ENCODE data around the gene CFAP20DC. TPM values are rescaled to one million over a fixed set of nuclear protein-coding genes. Genes with fewer than 3 reads are reported as not detected.
"Not testable (repeated sequence)": the region's sequence is repeated elsewhere in the genome, so short reads cannot be mapped to it uniquely, and the experiment has no call there.

Gene CFAP20DC
- total RNA-seq, 2 experiments from 2014 or later = 1.0 to 1.4 TPM

DNA sequence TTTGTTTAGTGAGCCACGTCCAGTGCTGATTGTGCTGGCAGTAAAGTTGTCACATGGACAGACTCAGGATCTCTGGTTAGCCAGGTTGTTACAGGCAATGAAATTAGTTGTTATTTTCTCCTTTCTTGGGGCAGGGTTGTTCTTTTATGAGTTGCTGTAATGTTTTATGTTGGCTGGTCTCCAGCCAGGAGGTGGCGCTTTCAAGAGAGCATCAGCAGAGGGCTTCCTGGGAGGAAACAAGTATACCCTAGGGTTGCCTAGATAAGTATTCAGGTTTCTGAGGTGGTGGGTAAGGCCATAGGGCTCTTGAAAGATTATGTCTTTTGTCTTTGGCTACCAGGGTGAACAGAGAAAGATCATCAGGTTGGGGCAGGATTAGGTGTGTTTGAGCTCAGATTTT lies 14.5 kb upstream of the CFAP20DC start:
- peaks cover 39% of the 10 kb centered on the region for H3K27me3 Mint-ChIP-seq
- H3K4me1 Mint-ChIP-seq = no peaks in the 10 kb centered on the region
- H3K9me3 Mint-ChIP-seq (ENCODE audit: low read depth) = peaks cover 2% of the 10 kb centered on the region
- H3K36me3 Mint-ChIP-seq = no peaks in the 10 kb centered on the region
- DNase-seq = no peak
- CTCF ChIA-PET = no interaction called here
- no peak overlapping the region for H3K27ac Mint-ChIP-seq
- ATAC-seq = no peak
- no peak overlapping the region for H3K4me3 Mint-ChIP-seq

GRCh38 chr3:59056706-59057105 lies 6.9 kb upstream of the CFAP20DC start:
- DNase-seq = no peak
- CTCF ChIA-PET = no interaction called here
- no peaks in the 10 kb centered on the region for H3K9me3 Mint-ChIP-seq (ENCODE audit: low read depth)
- H3K27ac Mint-ChIP-seq = no peak overlapping the region
- no peaks in the 10 kb centered on the region for H3K36me3 Mint-ChIP-seq
- H3K27me3 Mint-ChIP-seq = peaks cover 26% of the 10 kb centered on the region
- no peaks in the 10 kb centered on the region for H3K4me1 Mint-ChIP-seq
- ATAC-seq = no peak
- no peak overlapping the region for H3K4me3 Mint-ChIP-seq

- Mint-ChIP-seq H3K4me1 (peaks cover 10% of the 10 kb centered on the region), H3K27me3 (peaks cover 8% of the 10 kb centered on the region), H3K36me3 (no peaks in the 10 kb centered on the region), H3K9me3 (ENCODE audit: low read depth) (no peaks in the 10 kb centered on the region), H3K4me3 (no peak overlapping the region), H3K27ac (no peak overlapping the region)
- CTCF ChIA-PET = interaction anchor here (1.0 to 4.0 kb wide), 11 partner anchors 9 to 413 kb away, joined by 3 to 20 read pairs (median 4); no protein-coding TSS in a partner anchor
- DNase-seq = no peak
- ATAC-seq = no peak
Observed at GRCh38 chr3:59052803-59053411, 3.1 kb upstream of the CFAP20DC start.

- H3K4me3 Mint-ChIP-seq; ATAC-seq; H3K27ac Mint-ChIP-seq; H3K9me3 Mint-ChIP-seq (ENCODE audit: low read depth); H3K27me3 Mint-ChIP-seq; H3K36me3 Mint-ChIP-seq; DNase-seq: not testable (repeated sequence)
- CTCF ChIA-PET = interaction anchor here (1.4 to 4.0 kb wide), 2 partner anchors 56 to 411 kb away, joined by 4 to 20 read pairs; no protein-coding TSS in a partner anchor
- peaks cover 10% of the 10 kb centered on the region for H3K4me1 Mint-ChIP-seq
Observed at GRCh38 chr3:59050811-59051414, 1.1 kb upstream of the CFAP20DC start.

DNA sequence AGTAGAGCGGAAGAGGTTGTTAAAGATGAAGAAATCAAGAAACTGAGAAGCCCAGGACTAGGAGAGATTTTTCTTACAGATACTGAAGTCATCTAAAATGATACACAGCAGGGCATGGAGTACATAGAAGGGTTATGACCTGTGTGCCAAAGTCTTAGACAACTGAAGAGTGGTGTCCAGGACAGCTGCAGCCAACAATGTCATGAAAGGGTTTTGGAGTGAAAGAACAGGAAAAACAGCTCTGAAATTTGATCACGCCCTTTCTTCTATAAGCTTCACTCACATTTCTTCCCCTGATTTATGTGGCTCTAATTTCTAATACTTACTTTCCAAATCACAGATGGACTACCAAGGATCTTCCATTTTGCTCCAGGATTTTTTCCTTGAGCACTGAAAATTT lies 3.0 kb downstream of the CFAP20DC start:
- H3K4me1 Mint-ChIP-seq = peaks cover 10% of the 10 kb centered on the region
- H3K36me3 Mint-ChIP-seq = no peaks in the 10 kb centered on the region
- no peaks in the 10 kb centered on the region for H3K9me3 Mint-ChIP-seq (ENCODE audit: low read depth)
- no peak overlapping the region for H3K4me3 Mint-ChIP-seq
- CTCF ChIA-PET = no interaction called here
- ATAC-seq (no peak), DNase-seq (no peak)
- peaks cover 6% of the 10 kb centered on the region for H3K27me3 Mint-ChIP-seq
- H3K27ac Mint-ChIP-seq = no peak overlapping the region

- H3K4me1 Mint-ChIP-seq = no peaks in the 10 kb centered on the region
- no peaks in the 10 kb centered on the region for H3K36me3 Mint-ChIP-seq
- H3K4me3 Mint-ChIP-seq = no peak overlapping the region
- H3K9me3 Mint-ChIP-seq (ENCODE audit: low read depth) = no peaks in the 10 kb centered on the region
- CTCF ChIA-PET = no interaction called here
- ATAC-seq (no peak), DNase-seq (no peak)
- H3K27ac Mint-ChIP-seq = no peak overlapping the region
- H3K27me3 Mint-ChIP-seq = peaks cover 6% of the 10 kb centered on the region
Observed at GRCh38 chr3:59043391-59043790, 6.4 kb downstream of the CFAP20DC start.

- H3K9me3 Mint-ChIP-seq (ENCODE audit: low read depth) = no peaks in the 10 kb centered on the region
- H3K4me1 Mint-ChIP-seq = no peaks in the 10 kb centered on the region
- DNase-seq (no peak), ATAC-seq (no peak)
- H3K27ac Mint-ChIP-seq = no peak overlapping the region
- H3K36me3 Mint-ChIP-seq = no peaks in the 10 kb centered on the region
- no peak overlapping the region for H3K4me3 Mint-ChIP-seq
- peaks cover 3% of the 10 kb centered on the region for H3K27me3 Mint-ChIP-seq
- CTCF ChIA-PET = no interaction called here
Observed at GRCh38 chr3:59040902-59041301, 8.9 kb downstream of the CFAP20DC start.

DNA sequence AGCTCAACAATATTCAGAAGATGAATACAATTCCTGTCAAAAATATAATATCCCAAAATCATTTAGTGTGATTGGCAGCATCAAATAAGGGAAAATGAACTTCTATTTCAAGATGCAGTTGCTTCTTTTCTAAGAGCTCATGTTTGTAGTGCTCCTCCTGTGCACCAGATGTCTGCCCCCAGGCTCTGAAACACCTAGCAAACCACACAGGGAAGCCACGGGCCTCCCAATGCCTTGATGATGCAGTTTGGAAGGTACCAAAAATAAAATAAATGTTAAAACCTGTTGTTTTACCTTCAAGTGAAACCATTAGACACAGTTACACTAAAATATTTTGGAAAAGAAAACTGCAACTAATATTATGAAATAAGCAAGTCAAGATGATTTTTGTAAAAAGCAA lies 22.2 kb downstream of the CFAP20DC start:
- CTCF ChIA-PET = no interaction called here
- Mint-ChIP-seq H3K9me3 (ENCODE audit: low read depth) (no peaks in the 10 kb centered on the region), H3K27ac (no peak overlapping the region), H3K4me3 (no peak overlapping the region), H3K4me1 (no peaks in the 10 kb centered on the region), H3K27me3 (peaks cover 9% of the 10 kb centered on the region), H3K36me3 (no peaks in the 10 kb centered on the region)
- ATAC-seq (no peak), DNase-seq (no peak)

GRCh38 chr3:59023612-59024011 lies 26.2 kb downstream of the CFAP20DC start:
- CTCF ChIA-PET = no interaction called here
- H3K4me1 Mint-ChIP-seq = no peaks in the 10 kb centered on the region
- no peak overlapping the region for H3K27ac Mint-ChIP-seq
- H3K36me3 Mint-ChIP-seq = no peaks in the 10 kb centered on the region
- DNase-seq = no peak
- peaks cover 9% of the 10 kb centered on the region for H3K27me3 Mint-ChIP-seq
- H3K9me3 Mint-ChIP-seq (ENCODE audit: low read depth) = no peaks in the 10 kb centered on the region
- no peak for ATAC-seq
- H3K4me3 Mint-ChIP-seq = no peak overlapping the region

DNA sequence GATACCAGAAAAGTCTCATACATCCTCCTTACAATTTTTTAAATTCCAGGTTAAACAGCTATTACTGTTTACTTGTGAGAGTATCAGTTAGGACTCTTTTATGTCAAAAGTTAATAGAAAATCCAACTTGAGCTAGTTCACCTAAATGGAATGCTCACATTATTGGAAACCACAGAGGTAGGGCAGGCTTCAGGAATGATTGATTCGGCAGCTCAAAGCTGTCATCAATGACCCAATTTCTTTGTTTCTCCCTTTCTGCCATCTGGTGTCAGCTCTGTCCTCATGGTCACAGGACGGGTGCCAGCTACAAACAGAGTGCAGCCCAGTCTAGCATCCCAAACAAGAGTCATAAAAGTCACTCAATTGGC lies 32.2 kb downstream of the CFAP20DC start:
- Mint-ChIP-seq H3K36me3 (no peaks in the 10 kb centered on the region), H3K4me3 (no peak overlapping the region), H3K9me3 (ENCODE audit: low read depth) (no peaks in the 10 kb centered on the region), H3K27ac (no peak overlapping the region), H3K27me3 (no peaks in the 10 kb centered on the region), H3K4me1 (no peaks in the 10 kb centered on the region)
- DNase-seq = no peak
- CTCF ChIA-PET = no interaction called here
- ATAC-seq = no peak

DNA sequence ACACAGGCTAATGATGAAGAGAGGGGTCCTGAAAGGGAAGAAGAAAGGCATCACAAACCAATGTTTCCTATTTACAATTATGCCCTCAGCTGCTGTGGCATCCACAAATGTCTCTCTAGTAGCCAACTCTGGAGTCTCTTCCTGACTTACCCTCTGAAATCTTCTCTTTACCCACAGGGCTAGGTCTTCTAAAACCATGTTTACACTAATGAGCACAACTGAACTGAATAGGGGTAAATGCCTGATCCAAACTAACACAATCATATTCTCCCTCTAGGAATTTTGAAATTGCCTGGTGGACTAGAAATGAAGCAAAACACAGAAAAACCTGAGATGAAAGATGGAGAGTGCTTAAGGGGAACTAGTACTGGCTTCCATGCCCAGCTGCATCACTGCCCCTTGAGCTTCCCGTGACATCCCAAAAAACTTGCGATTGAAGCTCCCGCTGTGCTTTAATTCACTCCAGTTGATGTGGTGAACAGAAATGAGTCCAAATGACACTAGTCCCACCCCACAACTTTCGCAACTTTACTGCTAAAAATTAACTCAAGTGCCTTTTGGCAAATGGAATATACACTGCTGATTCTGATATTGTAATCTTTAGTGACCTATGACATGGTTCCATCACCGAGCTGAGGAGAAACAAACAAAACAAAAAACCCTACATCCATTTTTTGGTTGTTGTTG lies 32.8 kb downstream of the CFAP20DC start:
- Mint-ChIP-seq H3K36me3 (no peaks in the 10 kb centered on the region), H3K27me3 (no peaks in the 10 kb centered on the region), H3K4me1 (no peaks in the 10 kb centered on the region), H3K4me3 (no peak overlapping the region), H3K27ac (no peak overlapping the region), H3K9me3 (ENCODE audit: low read depth) (no peaks in the 10 kb centered on the region)
- CTCF ChIA-PET = no interaction called here
- DNase-seq (no peak), ATAC-seq (no peak)

- ATAC-seq = no peak
Observed at GRCh38 chr3:59013611-59014010, 36.2 kb downstream of the CFAP20DC start.

DNA sequence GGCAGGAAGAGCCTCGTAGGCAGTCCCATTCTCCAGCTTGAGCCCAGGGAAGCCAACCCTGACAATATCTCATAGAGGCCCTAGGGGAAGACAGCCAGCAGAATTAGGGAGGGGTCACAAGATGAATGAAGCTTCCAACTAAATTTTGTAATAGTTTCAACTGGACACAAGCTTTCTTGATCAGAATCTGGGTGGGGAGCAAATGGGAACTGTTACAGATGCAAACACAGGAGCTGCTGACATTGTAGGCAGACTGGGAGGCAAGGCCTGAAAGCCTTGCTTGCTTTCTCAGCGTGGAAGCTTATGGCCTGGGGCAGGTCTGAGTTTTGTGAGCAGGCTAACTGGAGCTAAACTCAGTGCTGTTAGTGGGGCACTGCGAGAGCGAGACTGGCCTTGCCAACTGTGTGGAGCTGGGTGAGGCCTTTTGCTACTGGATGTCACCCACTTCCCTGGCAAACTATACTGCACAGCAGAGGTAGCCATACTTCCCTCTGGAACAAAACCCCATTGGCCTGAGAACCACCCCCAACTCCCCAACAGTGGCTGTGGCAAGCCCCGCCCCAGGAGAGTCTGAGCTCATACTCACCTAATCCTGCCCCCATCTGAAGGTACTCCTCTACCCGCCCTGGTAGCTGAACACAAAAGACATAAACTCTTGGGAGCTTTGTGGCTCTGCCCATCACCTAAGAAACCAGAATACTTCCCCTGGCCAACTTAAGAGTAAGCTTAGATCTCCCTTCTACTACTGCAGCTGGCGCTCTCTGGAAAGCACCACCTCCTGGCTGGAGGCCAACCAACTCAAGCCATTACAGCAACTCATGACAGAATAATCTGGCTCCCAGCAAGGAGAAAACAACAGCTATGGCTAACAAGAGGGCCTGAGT lies 42.9 kb downstream of the CFAP20DC start:
- ATAC-seq (no peak), DNase-seq (no peak)
- Mint-ChIP-seq H3K4me1 (no peaks in the 10 kb centered on the region), H3K4me3 (no peak overlapping the region), H3K9me3 (ENCODE audit: low read depth) (peaks cover 2% of the 10 kb centered on the region), H3K27me3 (peaks cover 6% of the 10 kb centered on the region), H3K27ac (no peak overlapping the region), H3K36me3 (no peaks in the 10 kb centered on the region)
- CTCF ChIA-PET = no interaction called here

More at GRCh38 chr3:59013611-59014010, 36.2 kb downstream of the CFAP20DC start:
- no peaks in the 10 kb centered on the region for H3K4me1 Mint-ChIP-seq
- no peaks in the 10 kb centered on the region for H3K9me3 Mint-ChIP-seq (ENCODE audit: low read depth)
- CTCF ChIA-PET = no interaction called here
- H3K36me3 Mint-ChIP-seq = no peaks in the 10 kb centered on the region
- H3K27me3 Mint-ChIP-seq = peaks cover 2% of the 10 kb centered on the region
- no peak for DNase-seq
- H3K27ac Mint-ChIP-seq = no peak overlapping the region
- no peak overlapping the region for H3K4me3 Mint-ChIP-seq
